Measurements from ENCODE around the gene UNC5CL. TPM values are rescaled to one million over a fixed set of nuclear protein-coding genes. Genes with fewer than 3 reads are reported as not detected.

UNC5CL gene
- polyA plus RNA-seq, 1 donor (not counting 4 experiments of a cell fraction or from before 2014, with no cell fraction given): 0.34 TPM

DNA sequence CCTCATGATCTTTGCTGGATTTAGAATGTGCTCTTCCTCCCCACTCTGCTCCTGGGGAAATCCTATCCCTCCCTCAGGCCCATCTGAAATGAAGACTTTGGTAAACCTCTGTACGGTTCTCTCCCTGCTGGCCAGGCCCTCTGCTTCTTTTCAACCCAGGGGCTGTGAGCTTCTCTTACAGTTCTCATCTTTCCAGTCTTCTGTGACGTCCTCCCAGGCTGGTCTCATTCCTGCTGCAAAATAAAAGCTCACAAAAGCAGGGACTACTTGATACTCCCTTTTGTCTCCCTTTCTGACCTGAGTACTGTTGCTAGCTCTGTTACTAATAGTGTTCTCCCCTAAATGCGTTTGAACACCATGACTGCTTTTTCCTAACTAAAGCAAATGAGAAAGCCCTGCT, 46.3 kb downstream of the UNC5CL start:
- H3K27ac ChIP-seq (ENCODE audit: control insufficient read depth, insufficient read depth, low read length): no peak overlapping the region
- peaks cover 10% of the 10 kb centered on the region for H3K4me1 ChIP-seq (ENCODE audit: control insufficient read depth, extremely low read depth, insufficient read depth, low read length)
- no peaks in the 10 kb centered on the region for H3K9me1 ChIP-seq (ENCODE audit: control insufficient read depth, extremely low read depth, insufficient read depth, low read length)
- no peak overlapping the region for H3K9ac ChIP-seq (ENCODE audit: control insufficient read depth, extremely low read depth, insufficient read depth, low read length)
- dilution Hi-C loops (cut with MboI; ENCODE audit: extremely low pct_ligation_motif_present, low sequenced_read_pairs): no loop called here
- H3K36me3 ChIP-seq (ENCODE audit: control insufficient read depth in 2 of 2, extremely low read depth in 1 of 2, insufficient read depth in 2 of 2, low read length in 2 of 2): no peaks in the 10 kb centered on the region
- H3K4me3 ChIP-seq (ENCODE audit: control insufficient read depth in 2 of 3, extremely low read depth in 1 of 3, insufficient read depth in 2 of 3, low read depth in 1 of 3, low read length in 3 of 3): no peak overlapping the region
- H4K20me1 ChIP-seq (ENCODE audit: control insufficient read depth, extremely low read depth, insufficient read depth, low read length): no peaks in the 10 kb centered on the region
- H2AFZ ChIP-seq (ENCODE audit: control insufficient read depth, low read length): no peak overlapping the region
- H3K27me3 ChIP-seq (ENCODE audit: control insufficient read depth, extremely low read depth, insufficient read depth, low read length): peaks cover 6% of the 10 kb centered on the region
- DNase-seq (ENCODE audit: low read depth, low spot score) (no peak), FAIRE-seq (no peak)
- H3K79me2 ChIP-seq (ENCODE audit: control insufficient read depth, insufficient read depth, low read length): no peaks in the 10 kb centered on the region
- TF ChIP-seq, protein P1, sequence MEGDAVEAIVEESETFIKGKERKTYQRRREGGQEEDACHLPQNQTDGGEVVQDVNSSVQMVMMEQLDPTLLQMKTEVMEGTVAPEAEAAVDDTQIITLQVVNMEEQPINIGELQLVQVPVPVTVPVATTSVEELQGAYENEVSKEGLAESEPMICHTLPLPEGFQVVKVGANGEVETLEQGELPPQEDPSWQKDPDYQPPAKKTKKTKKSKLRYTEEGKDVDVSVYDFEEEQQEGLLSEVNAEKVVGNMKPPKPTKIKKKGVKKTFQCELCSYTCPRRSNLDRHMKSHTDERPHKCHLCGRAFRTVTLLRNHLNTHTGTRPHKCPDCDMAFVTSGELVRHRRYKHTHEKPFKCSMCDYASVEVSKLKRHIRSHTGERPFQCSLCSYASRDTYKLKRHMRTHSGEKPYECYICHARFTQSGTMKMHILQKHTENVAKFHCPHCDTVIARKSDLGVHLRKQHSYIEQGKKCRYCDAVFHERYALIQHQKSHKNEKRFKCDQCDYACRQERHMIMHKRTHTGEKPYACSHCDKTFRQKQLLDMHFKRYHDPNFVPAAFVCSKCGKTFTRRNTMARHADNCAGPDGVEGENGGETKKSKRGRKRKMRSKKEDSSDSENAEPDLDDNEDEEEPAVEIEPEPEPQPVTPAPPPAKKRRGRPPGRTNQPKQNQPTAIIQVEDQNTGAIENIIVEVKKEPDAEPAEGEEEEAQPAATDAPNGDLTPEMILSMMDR (optimal IDR thresholded peaks at IDR 0.05 in 1 of 3, IDR thresholded peaks at IDR 0.05 in 1 of 3, conservative IDR thresholded peaks at IDR 0.05 in 1 of 3; ENCODE audit: extremely low read depth in 1 of 3, insufficient read depth in 2 of 3, low read length in 3 of 3): no peak
- TF ChIP-seq EZH2 (IDR thresholded peaks at IDR 0.05; ENCODE audit: low read length): no peak
- no peak overlapping the region for H3K4me2 ChIP-seq (ENCODE audit: control insufficient read depth, extremely low read depth, insufficient read depth, low read depth, low read length)
- H3K9me3 ChIP-seq (ENCODE audit: control insufficient read depth, low read depth, low read length): no peaks in the 10 kb centered on the region

DNA sequence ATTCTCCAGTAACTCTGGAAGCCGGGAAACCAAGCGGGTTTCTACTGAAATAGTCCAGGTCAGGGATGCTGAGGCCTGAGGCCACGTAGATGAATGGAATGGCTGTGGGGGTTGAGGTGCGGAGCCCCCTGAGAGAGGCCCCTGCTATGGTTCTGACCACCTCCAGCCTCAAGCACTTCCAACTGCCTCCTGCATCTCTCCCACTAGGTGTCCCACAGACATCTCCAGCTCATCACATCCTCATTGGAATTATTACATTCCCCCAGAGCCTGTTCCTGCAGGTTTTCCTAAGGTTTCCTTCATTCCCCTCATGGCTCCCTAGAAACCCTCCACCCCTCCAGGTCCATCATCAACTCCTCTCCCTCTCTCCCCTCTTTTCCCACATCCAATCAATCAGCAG, 48.7 kb downstream of the UNC5CL start:
- no peak overlapping the region for H2AFZ ChIP-seq (ENCODE audit: control insufficient read depth, low read length)
- no peaks in the 10 kb centered on the region for H3K9me1 ChIP-seq (ENCODE audit: control insufficient read depth, extremely low read depth, insufficient read depth, low read length)
- TF ChIP-seq, protein P1 (optimal IDR thresholded peaks at IDR 0.05 in 1 of 3, IDR thresholded peaks at IDR 0.05 in 1 of 3, conservative IDR thresholded peaks at IDR 0.05 in 1 of 3; ENCODE audit: extremely low read depth in 1 of 3, insufficient read depth in 2 of 3, low read length in 3 of 3): peak; percentile 31 to 48 (median 36)
- no peak for TF ChIP-seq EZH2 (IDR thresholded peaks at IDR 0.05; ENCODE audit: low read length)
- H3K27ac ChIP-seq (ENCODE audit: control insufficient read depth, insufficient read depth, low read length): no peak overlapping the region
- H4K20me1 ChIP-seq (ENCODE audit: control insufficient read depth, extremely low read depth, insufficient read depth, low read length): no peaks in the 10 kb centered on the region
- H3K9me3 ChIP-seq (ENCODE audit: control insufficient read depth, low read depth, low read length): no peaks in the 10 kb centered on the region
- no peak overlapping the region for H3K9ac ChIP-seq (ENCODE audit: control insufficient read depth, extremely low read depth, insufficient read depth, low read length)
- no peaks in the 10 kb centered on the region for H3K36me3 ChIP-seq (ENCODE audit: control insufficient read depth in 2 of 2, extremely low read depth in 1 of 2, insufficient read depth in 2 of 2, low read length in 2 of 2)
- H3K4me3 ChIP-seq (ENCODE audit: control insufficient read depth in 2 of 3, extremely low read depth in 1 of 3, insufficient read depth in 2 of 3, low read depth in 1 of 3, low read length in 3 of 3): no peak overlapping the region
- no peaks in the 10 kb centered on the region for H3K79me2 ChIP-seq (ENCODE audit: control insufficient read depth, insufficient read depth, low read length)
- no peaks in the 10 kb centered on the region for H3K4me1 ChIP-seq (ENCODE audit: control insufficient read depth, extremely low read depth, insufficient read depth, low read length)
- no peak overlapping the region for H3K4me2 ChIP-seq (ENCODE audit: control insufficient read depth, extremely low read depth, insufficient read depth, low read depth, low read length)
- FAIRE-seq (no peak), DNase-seq (ENCODE audit: low read depth, low spot score) (no peak)
- dilution Hi-C loops (cut with MboI; ENCODE audit: extremely low pct_ligation_motif_present, low sequenced_read_pairs): no loop called here
- peaks cover 10% of the 10 kb centered on the region for H3K27me3 ChIP-seq (ENCODE audit: control insufficient read depth, extremely low read depth, insufficient read depth, low read length)

Data from keratinocyte (primary cell).